ENCODE data around the gene CELSR1. TPM values are rescaled to one million over a fixed set of nuclear protein-coding genes. Genes with fewer than 3 reads are reported as not detected.

Gene CELSR1
- total RNA-seq, 3 donors from 2014 or later, result 0.96 to 36.7 (median 21.2) TPM

DNA sequence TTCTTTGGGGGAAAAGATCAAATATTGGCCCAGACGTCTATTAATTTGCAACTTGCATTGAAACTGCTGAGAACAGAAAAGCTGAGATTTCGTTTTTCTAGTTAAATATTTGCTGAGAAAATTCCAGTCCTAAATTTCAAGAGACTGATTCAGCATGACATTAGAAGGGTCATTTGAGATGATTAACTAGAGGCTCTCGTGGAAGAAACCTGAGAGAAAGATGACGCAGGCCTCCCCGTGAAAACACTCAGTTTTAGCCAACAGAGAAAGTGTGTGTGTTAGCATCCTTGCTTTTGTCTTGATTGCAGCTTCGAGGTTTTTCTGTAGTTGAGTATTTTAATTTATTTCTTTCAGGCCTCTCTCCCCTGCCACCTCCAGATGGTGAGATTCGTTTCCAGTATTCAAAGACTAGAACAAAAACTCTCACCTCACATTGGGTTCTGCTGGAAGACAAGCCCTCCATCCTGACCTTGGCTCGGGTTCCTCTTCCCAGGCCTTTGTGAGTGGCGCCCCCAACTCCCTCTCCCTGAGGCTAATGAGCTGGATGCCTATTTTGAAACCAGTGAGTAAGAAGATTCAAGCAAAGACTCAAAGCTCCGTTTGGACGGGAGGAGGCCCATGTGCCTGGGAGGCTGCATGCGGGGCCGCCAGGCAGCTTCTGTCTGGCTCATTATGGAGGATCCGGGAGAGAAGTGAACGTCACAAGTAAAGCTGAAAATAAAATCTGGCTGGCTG, 52.4 kb downstream of the CELSR1 start:
- Histone ChIP-seq H3K4me3 (no peak overlapping the region), H3K27me3 (no peaks in the 10 kb centered on the region), H3K27ac (no peak overlapping the region), H3K4me1 (no peaks in the 10 kb centered on the region), H3K36me3 (no peaks in the 10 kb centered on the region), H3K9me3 (no peaks in the 10 kb centered on the region)
- TF ChIP-seq CTCF (IDR thresholded peaks at IDR 0.05), result no peak
- intact Hi-C loops (cut with DNase I; ENCODE audit: low total_unique reads), result no loop called here
- DNase-seq (ENCODE audit: low spot score in 2 of 2), result no peak

DNA sequence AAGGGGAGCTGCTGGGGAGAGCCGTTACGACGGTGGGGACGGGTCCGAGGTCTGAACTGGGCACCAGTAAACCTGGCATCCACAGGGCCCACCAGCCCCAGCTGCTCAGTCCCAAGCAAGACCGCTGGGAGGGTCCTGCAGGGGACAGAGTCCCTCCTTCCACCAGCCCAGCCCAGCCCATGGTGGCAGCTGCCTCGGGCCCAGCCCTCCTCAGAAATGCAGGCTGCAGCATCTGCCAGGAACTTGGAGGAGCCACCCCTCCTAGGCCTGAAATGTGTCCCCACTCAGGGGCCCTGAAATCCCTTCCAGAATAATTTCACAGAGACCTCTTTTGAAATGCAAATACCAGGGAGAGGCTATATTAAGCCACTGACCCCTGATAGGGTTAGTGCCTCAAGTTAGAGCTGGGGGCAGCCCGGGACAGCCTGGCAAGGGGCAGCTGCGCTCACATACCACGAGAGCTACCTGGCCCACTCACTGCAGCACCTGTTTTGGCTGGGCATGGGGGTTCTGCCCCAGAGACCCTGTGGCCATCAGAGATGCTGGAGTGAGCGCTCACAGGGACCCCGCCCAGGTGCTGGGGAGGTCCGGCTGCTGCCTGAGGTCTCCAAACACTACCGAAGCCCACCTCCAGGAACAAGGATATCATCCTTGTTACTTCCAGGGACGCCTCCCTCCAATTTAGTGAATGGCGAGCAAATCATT, 53.1 kb downstream of the CELSR1 start:
- H3K4me3 ChIP-seq, result no peak overlapping the region
- DNase-seq (ENCODE audit: low spot score in 2 of 2), result no peak
- H3K27me3 ChIP-seq, result no peaks in the 10 kb centered on the region
- intact Hi-C loops (cut with DNase I; ENCODE audit: low total_unique reads), result no loop called here
- H3K4me1 ChIP-seq, result no peaks in the 10 kb centered on the region
- H3K9me3 ChIP-seq, result no peaks in the 10 kb centered on the region
- H3K36me3 ChIP-seq, result no peaks in the 10 kb centered on the region
- no peak for TF ChIP-seq POLR2AphosphoS5 (IDR thresholded peaks at IDR 0.05)
- no peak for TF ChIP-seq CTCF (IDR thresholded peaks at IDR 0.05)
- no peak for TF ChIP-seq POLR2A (IDR thresholded peaks at IDR 0.05)
- H3K27ac ChIP-seq, result no peak overlapping the region

- Histone ChIP-seq H3K36me3 (no peaks in the 10 kb centered on the region), H3K27me3 (no peaks in the 10 kb centered on the region), H3K9me3 (no peaks in the 10 kb centered on the region), H3K4me1 (no peaks in the 10 kb centered on the region), H3K27ac (no peak overlapping the region), H3K4me3 (no peak overlapping the region)
- TF ChIP-seq CTCF (IDR thresholded peaks at IDR 0.05) (no peak), POLR2AphosphoS5 (IDR thresholded peaks at IDR 0.05) (no peak), POLR2A (IDR thresholded peaks at IDR 0.05) (no peak)
- DNase-seq (ENCODE audit: low spot score in 2 of 2), result no peak
- intact Hi-C loops (cut with DNase I; ENCODE audit: low total_unique reads), result no loop called here
Observed at GRCh38 chr22:46483353-46483752, 54.1 kb downstream of the CELSR1 start.

DNA sequence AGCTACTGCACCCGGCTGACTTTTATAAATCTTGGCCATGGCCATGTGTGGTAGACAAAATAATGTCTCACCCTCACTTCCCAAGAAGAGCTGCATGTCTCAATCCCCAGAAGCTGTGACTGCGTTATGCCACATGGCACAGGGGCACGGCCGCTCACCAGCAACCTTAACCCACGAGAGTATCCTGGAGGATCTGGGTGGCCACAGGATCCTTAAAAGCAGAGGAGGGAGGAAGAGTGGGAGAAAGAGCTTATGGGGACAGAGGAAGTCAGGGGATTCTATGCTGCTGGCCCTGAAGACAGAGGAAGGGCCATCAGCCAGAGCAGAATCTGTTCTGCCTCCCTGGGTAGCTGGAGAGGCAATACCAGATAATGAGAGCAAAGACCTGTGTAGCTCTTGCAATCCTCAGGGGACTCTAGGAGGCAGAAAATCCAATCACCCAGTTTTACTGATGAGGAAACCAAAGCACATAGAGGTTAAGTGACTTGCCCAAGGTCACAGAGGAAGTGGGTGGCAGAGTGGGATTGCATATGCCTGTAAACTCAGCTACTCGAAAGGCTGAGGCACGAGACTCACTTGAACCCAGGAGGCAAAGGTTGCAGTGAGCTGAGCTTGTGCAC, 55.3 kb downstream of the CELSR1 start:
- Histone ChIP-seq H3K4me3 (no peak overlapping the region), H3K4me1 (no peaks in the 10 kb centered on the region), H3K36me3 (no peaks in the 10 kb centered on the region), H3K27me3 (no peaks in the 10 kb centered on the region), H3K9me3 (no peaks in the 10 kb centered on the region), H3K27ac (no peak overlapping the region)
- intact Hi-C loops (cut with DNase I; ENCODE audit: low total_unique reads), result no loop called here
- TF ChIP-seq CTCF (IDR thresholded peaks at IDR 0.05) (no peak), POLR2AphosphoS5 (IDR thresholded peaks at IDR 0.05) (no peak), POLR2A (IDR thresholded peaks at IDR 0.05) (no peak)
- DNase-seq (ENCODE audit: low spot score in 2 of 2), result no peak

- H3K27ac ChIP-seq, result no peak overlapping the region
- H3K27me3 ChIP-seq, result no peaks in the 10 kb centered on the region
- H3K4me3 ChIP-seq, result no peak overlapping the region
- TF ChIP-seq POLR2A (IDR thresholded peaks at IDR 0.05) (no peak), POLR2AphosphoS5 (IDR thresholded peaks at IDR 0.05) (no peak), CTCF (IDR thresholded peaks at IDR 0.05) (no peak)
- intact Hi-C loops (cut with DNase I; ENCODE audit: low total_unique reads), result no loop called here
- no peaks in the 10 kb centered on the region for H3K9me3 ChIP-seq
- no peak for DNase-seq (ENCODE audit: low spot score in 2 of 2)
- no peaks in the 10 kb centered on the region for H3K4me1 ChIP-seq
- no peaks in the 10 kb centered on the region for H3K36me3 ChIP-seq
Observed at GRCh38 chr22:46481386-46481785, 56.0 kb downstream of the CELSR1 start.
